ENCODE measurements around the gene TAF1A.

DNA sequence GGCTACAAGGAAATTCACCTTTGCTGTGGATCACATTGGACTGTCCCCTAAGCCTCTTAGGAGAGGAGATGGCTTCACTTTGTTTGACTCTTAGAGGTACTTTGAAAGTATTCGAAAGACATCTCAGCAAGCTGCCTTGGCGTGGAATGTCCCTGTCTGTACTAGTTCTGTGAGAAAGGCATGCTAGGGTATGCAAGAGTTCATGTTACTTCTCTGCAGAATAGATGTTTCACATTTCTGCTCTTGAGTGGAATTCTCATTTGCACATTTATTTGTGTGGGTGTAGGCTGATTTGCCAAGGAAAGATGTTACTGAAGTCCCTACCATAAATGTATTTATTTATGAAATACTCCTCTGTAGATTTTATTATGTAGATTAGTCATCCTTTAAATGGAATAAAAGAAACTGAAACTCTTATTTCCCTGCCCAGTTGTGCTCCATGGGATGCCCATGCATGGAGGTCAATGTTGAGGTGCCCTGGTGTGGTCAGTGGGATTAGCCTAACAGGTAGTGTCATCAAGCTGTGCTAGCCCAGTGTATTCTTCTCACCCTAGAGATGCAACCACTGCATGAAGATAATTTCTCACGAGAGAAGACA, 42.0 kb upstream of the TAF1A start:
- TF ChIP-seq POLR2AphosphoS5 (IDR thresholded peaks at IDR 0.05; ENCODE audit: low read depth) (no peak), GABPA (IDR thresholded peaks at IDR 0.05; ENCODE audit: low read depth) (no peak), SPI1 (IDR thresholded peaks at IDR 0.05; ENCODE audit: borderline replicate concordance, low read depth) (no peak)
- TF ChIP-seq, protein P1, sequence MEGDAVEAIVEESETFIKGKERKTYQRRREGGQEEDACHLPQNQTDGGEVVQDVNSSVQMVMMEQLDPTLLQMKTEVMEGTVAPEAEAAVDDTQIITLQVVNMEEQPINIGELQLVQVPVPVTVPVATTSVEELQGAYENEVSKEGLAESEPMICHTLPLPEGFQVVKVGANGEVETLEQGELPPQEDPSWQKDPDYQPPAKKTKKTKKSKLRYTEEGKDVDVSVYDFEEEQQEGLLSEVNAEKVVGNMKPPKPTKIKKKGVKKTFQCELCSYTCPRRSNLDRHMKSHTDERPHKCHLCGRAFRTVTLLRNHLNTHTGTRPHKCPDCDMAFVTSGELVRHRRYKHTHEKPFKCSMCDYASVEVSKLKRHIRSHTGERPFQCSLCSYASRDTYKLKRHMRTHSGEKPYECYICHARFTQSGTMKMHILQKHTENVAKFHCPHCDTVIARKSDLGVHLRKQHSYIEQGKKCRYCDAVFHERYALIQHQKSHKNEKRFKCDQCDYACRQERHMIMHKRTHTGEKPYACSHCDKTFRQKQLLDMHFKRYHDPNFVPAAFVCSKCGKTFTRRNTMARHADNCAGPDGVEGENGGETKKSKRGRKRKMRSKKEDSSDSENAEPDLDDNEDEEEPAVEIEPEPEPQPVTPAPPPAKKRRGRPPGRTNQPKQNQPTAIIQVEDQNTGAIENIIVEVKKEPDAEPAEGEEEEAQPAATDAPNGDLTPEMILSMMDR (IDR thresholded peaks at IDR 0.05; ENCODE audit: insufficient read depth, low read length), result no peak
- TF ChIP-seq, protein P2, sequence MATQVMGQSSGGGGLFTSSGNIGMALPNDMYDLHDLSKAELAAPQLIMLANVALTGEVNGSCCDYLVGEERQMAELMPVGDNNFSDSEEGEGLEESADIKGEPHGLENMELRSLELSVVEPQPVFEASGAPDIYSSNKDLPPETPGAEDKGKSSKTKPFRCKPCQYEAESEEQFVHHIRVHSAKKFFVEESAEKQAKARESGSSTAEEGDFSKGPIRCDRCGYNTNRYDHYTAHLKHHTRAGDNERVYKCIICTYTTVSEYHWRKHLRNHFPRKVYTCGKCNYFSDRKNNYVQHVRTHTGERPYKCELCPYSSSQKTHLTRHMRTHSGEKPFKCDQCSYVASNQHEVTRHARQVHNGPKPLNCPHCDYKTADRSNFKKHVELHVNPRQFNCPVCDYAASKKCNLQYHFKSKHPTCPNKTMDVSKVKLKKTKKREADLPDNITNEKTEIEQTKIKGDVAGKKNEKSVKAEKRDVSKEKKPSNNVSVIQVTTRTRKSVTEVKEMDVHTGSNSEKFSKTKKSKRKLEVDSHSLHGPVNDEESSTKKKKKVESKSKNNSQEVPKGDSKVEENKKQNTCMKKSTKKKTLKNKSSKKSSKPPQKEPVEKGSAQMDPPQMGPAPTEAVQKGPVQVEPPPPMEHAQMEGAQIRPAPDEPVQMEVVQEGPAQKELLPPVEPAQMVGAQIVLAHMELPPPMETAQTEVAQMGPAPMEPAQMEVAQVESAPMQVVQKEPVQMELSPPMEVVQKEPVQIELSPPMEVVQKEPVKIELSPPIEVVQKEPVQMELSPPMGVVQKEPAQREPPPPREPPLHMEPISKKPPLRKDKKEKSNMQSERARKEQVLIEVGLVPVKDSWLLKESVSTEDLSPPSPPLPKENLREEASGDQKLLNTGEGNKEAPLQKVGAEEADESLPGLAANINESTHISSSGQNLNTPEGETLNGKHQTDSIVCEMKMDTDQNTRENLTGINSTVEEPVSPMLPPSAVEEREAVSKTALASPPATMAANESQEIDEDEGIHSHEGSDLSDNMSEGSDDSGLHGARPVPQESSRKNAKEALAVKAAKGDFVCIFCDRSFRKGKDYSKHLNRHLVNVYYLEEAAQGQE (IDR thresholded peaks at IDR 0.05; ENCODE audit: insufficient replicate concordance, low read depth), result no peak
